Hepatocyte (in vitro differentiated cells): ENCODE data around the gene KBTBD13. TPM values are rescaled to one million over a fixed set of nuclear protein-coding genes. Genes with fewer than 3 reads are reported as not detected.

Experiments
- DNase-seq: peaks from one replicate; pipeline ENCODE4 v3.0.0-alpha.2; 2016; ENCODE audit warnings: low spot score
- H2AFZ ChIP-seq: fragments of 200-600 bp; sonication (generic); 2 replicates; pipeline ENCODE4 v1.6.0; 2016; ENCODE audit warnings: antibody characterized with exemption, mild to moderate bottlenecking
- H3K27ac ChIP-seq: fragments of 200-600 bp; sonication (generic); 2 replicates; pipeline ENCODE4 v1.5.1; 2016; ENCODE audit warnings: mild to moderate bottlenecking
- H3K27me3 ChIP-seq: fragments of 200-600 bp; sonication (generic); 2 replicates; pipeline ENCODE4 v1.6.1; 2016
- H3K36me3 ChIP-seq: fragments of 200-600 bp; sonication (generic); replicated peaks from 2 replicates; pipeline ENCODE4 v1.5.1; 2016; ENCODE audit warnings: low read depth; ENCODE audit not compliant: insufficient read depth
- H3K4me1 ChIP-seq: fragments of 200-600 bp; sonication (generic); 2 replicates; pipeline ENCODE4 v1.5.1; 2016; ENCODE audit warnings: mild to moderate bottlenecking, moderate library complexity; ENCODE audit not compliant: insufficient read depth
- H3K4me2 ChIP-seq: fragments of 200-600 bp; sonication (generic); 2 replicates; pipeline ENCODE4 v1.6.0; 2016
- H3K4me3 ChIP-seq: fragments of 200-600 bp; sonication (generic); 2 replicates; pipeline ENCODE4 v1.5.1; 2016; ENCODE audit warnings: mild to moderate bottlenecking
- H3K79me2 ChIP-seq: fragments of 200-600 bp; sonication (generic); 2 replicates; pipeline ENCODE4 v1.6.0; 2017; ENCODE audit warnings: mild to moderate bottlenecking
- H3K9me2 ChIP-seq: fragments of 200-600 bp; sonication (generic); replicated peaks from 2 replicates; pipeline ENCODE4 v1.6.0; 2017; ENCODE audit warnings: mild to moderate bottlenecking; ENCODE audit not compliant: insufficient read depth
- H3K9me3 ChIP-seq: fragments of 200-600 bp; sonication (generic); 2 replicates; pipeline ENCODE4 v1.5.1; 2016; ENCODE audit warnings: low read depth, mild to moderate bottlenecking
- H4K20me1 ChIP-seq: fragments of 200-600 bp; sonication (generic); 2 replicates; pipeline ENCODE4 v1.6.0; 2016; ENCODE audit warnings: mild to moderate bottlenecking; ENCODE audit not compliant: insufficient read depth, poor library complexity, severe bottlenecking
- EZH2 ChIP-seq: fragments of 200-600 bp; sonication (generic); IDR thresholded peaks from 2 replicates; pipeline ENCODE4 v1.6.1; 2016; ENCODE audit warnings: antibody characterized with exemption, mild to moderate bottlenecking, borderline replicate concordance
- EZH2phosphoT487 ChIP-seq: fragments of 200-600 bp; sonication (generic); IDR thresholded peaks from one replicate; pipeline ENCODE4 v1.6.1; 2018; ENCODE audit warnings: antibody characterized with exemption, mild to moderate bottlenecking, low read depth, moderate library complexity; ENCODE audit not compliant: unreplicated experiment, severe bottlenecking
- WGBS: methylation state at CpG from one replicate; pipeline ENCODE4 v1.1.6; 2016; ENCODE audit warnings: low lambda C conversion rate; ENCODE audit errors: missing lambda C conversion rate; 5-methylcytosine and 5-hydroxymethylcytosine counted together
- polyA plus RNA-seq: library from polyadenylated mRNA; unstranded; fragments of >200 nt; fragmentation: Nextera tagmentation; extraction: Ambion mirVana; gene quantifications from 2 replicates; pipeline ENCODE4 v1.2.1, GENCODE V29; 2016
- total RNA-seq: library from RNA; depleted of rRNA; stranded (reverse); fragments of >200 nt; gene quantifications from 2 replicates; pipeline ENCODE4 v1.2.3, GENCODE V29; 2014
- TF ChIP-seq, protein P1 (sequence below): fragments of 200-600 bp; sonication (generic); IDR thresholded peaks from 2 replicates; pipeline ENCODE4 v1.5.1; 2016; ENCODE audit warnings: antibody characterized with exemption, mild to moderate bottlenecking; ENCODE audit not compliant: poor library complexity

The KBTBD13 gene
- total and polyA plus RNA-seq, 2 experiments from 2014 or later, result 0.56 TPM; not detected in 1

DNA sequence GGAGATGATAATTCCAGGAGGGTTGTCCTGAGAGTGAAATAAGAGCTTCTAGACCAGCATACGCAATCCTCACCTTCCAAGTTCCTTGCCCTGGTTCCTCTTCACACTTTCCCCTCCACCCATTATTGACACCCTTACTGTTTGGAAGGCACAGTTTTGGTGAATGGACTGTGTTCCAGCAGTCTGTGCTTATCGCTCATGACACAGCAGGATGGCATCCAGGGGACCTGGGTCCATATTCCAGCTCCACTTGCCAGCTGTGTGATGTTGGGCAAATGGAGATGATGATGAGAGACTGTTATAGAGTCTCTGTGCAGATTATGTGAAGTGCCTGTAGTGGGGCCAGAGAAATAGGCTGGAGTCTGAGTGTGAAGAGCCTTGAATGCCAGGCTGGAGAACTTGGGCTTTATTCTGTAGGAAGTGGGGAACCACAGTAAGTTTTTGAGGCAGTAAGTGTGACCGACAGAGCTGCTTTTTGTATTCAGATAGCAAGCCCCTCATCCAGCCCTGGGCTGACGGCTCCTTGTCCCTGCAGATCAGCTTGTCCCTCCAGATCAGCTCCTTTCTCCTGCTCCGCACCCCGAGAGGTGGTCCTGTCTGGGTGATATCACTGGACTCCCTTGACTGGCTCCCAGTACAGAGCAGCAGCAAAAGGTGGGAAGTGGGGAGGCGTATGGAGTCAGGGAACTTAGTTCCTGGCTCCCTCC is 8.1 kb downstream of the KBTBD13 start:
- no peak for DNase-seq
- WGBS, result 94% methylated on average over 7 of the region's 7 CpGs
- Histone ChIP-seq H3K27ac (no peak overlapping the region), H3K27me3 (no peaks in the 10 kb centered on the region), H3K9me3 (no peaks in the 10 kb centered on the region), H4K20me1 (no peaks in the 10 kb centered on the region), H3K36me3 (no peaks in the 10 kb centered on the region), H3K4me2 (no peak overlapping the region), H3K79me2 (no peaks in the 10 kb centered on the region), H3K9me2 (no peaks in the 10 kb centered on the region), H3K4me1 (peaks cover 58% of the 10 kb centered on the region), H2AFZ (no peak overlapping the region), H3K4me3 (no peak overlapping the region)
- TF ChIP-seq, protein P1, sequence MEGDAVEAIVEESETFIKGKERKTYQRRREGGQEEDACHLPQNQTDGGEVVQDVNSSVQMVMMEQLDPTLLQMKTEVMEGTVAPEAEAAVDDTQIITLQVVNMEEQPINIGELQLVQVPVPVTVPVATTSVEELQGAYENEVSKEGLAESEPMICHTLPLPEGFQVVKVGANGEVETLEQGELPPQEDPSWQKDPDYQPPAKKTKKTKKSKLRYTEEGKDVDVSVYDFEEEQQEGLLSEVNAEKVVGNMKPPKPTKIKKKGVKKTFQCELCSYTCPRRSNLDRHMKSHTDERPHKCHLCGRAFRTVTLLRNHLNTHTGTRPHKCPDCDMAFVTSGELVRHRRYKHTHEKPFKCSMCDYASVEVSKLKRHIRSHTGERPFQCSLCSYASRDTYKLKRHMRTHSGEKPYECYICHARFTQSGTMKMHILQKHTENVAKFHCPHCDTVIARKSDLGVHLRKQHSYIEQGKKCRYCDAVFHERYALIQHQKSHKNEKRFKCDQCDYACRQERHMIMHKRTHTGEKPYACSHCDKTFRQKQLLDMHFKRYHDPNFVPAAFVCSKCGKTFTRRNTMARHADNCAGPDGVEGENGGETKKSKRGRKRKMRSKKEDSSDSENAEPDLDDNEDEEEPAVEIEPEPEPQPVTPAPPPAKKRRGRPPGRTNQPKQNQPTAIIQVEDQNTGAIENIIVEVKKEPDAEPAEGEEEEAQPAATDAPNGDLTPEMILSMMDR, result no peak
- TF ChIP-seq EZH2phosphoT487 (no peak), EZH2 (no peak)

DNA sequence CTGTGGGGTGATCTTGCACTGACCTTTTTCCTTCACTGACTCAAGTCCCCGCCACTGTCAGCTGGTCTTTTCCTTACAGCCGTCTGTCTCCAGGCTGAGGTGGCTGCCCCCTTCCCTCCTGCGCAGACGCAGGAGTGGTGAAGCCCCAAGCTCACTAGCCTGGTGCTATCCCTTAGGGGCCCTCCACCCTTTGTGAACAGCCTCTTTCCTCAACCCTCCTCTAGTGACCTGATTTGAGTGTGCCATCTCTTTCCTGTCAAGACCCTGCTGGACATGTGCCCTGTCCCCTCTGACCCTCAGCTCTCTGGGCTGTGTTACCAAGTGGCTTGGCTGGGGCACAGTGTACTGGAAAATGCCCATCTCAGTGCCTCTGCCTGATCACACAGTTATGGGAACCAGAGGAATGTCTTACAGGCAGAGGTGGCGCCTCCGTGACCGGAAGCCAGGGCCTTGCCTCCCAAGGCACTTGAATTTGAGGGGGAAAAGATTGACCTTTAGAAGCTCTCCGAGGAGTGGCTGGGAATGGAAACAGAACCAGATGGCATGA is 8.7 kb downstream of the KBTBD13 start:
- H3K4me2 ChIP-seq, result no peak overlapping the region
- no peaks in the 10 kb centered on the region for H4K20me1 ChIP-seq
- no peak for DNase-seq
- no peak overlapping the region for H3K27ac ChIP-seq
- no peaks in the 10 kb centered on the region for H3K9me2 ChIP-seq
- no peaks in the 10 kb centered on the region for H3K79me2 ChIP-seq
- no peak overlapping the region for H2AFZ ChIP-seq
- TF ChIP-seq EZH2 (no peak), EZH2phosphoT487 (no peak)
- TF ChIP-seq, protein P1, result no peak
- WGBS, result 79% methylated on average over 8 of the region's 8 CpGs
- H3K27me3 ChIP-seq, result no peaks in the 10 kb centered on the region
- no peak overlapping the region for H3K4me3 ChIP-seq
- peaks cover 64% of the 10 kb centered on the region for H3K4me1 ChIP-seq
- H3K36me3 ChIP-seq, result no peaks in the 10 kb centered on the region
- no peaks in the 10 kb centered on the region for H3K9me3 ChIP-seq

DNA sequence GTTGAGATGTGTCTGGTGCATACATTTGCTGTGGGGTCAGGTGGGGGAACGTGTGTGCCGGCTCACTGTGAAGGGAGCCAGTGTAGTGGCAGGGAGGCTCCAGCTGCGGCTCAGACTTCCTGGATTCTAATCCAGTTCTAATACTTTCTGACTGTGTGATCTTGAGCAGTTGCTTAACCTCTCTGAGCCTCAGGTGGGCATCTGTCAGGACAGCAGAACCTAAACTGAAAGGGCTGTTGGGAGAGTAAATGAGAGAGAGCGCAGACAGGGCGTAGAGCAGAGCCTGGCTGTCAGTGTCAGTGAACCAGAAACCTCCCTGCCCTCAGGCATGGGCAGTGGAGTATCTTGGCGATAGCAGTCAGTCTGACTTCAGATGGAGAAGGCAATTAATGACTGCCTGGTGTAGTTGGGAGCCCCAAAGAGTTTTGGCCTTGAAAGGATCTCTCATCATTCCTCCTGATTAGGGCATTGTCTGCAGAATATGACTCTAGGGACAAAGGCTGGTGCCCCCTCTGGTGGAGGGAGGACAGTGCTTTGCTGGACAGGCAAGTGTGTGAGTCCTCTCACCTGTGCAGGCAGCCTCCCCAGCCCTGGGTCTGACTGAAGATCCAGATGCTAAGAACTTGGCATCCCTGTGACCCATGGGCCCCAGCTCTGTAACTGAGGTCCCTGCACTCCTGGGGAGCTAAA is 9.6 kb downstream of the KBTBD13 start:
- H3K4me1 ChIP-seq, result peaks cover 66% of the 10 kb centered on the region
- no peaks in the 10 kb centered on the region for H3K27me3 ChIP-seq
- no peaks in the 10 kb centered on the region for H4K20me1 ChIP-seq
- H2AFZ ChIP-seq, result no peak overlapping the region
- TF ChIP-seq EZH2, result no peak
- TF ChIP-seq, protein P1, result peak; percentile 42
- TF ChIP-seq EZH2phosphoT487, result no peak
- no peak overlapping the region for H3K27ac ChIP-seq
- H3K36me3 ChIP-seq, result no peaks in the 10 kb centered on the region
- 86% methylated on average over 6 of the region's 6 CpGs for WGBS
- no peak overlapping the region for H3K4me3 ChIP-seq
- no peak overlapping the region for H3K4me2 ChIP-seq
- DNase-seq, result peak; percentile 8
- no peaks in the 10 kb centered on the region for H3K79me2 ChIP-seq
- H3K9me2 ChIP-seq, result no peaks in the 10 kb centered on the region
- no peaks in the 10 kb centered on the region for H3K9me3 ChIP-seq
